ENCODE data around the gene PCGF3.

PCGF3 gene

GRCh38 chr4:815464-816146, 110.0 kb downstream of the PCGF3 start:
- Histone ChIP-seq H3K36me3 (ENCODE audit: insufficient read depth, low read length) (no peaks in the 10 kb centered on the region), H3K4me2 (ENCODE audit: low read depth, low read length, poor library complexity, severe bottlenecking) (no peak overlapping the region), H3K9me2 (replicated peaks; ENCODE audit: low read depth, low read length) (no peaks in the 10 kb centered on the region), H3K27me3 (ENCODE audit: insufficient read depth, low read length, poor library complexity, severe bottlenecking) (no peaks in the 10 kb centered on the region), H3K4me3 (ENCODE audit: low read length, poor library complexity, severe bottlenecking) (no peak overlapping the region), H3K9me3 (ENCODE audit: insufficient read depth, low read depth, low read length) (no peaks in the 10 kb centered on the region; the same call in 1 of the 2 replicates), H3K79me2 (ENCODE audit: insufficient read depth, low read length) (no peaks in the 10 kb centered on the region), H3K4me1 (ENCODE audit: insufficient read depth, low read length, poor library complexity, severe bottlenecking) (no peaks in the 10 kb centered on the region), H4K20me1 (ENCODE audit: insufficient read depth, low read length, poor library complexity, severe bottlenecking) (no peaks in the 10 kb centered on the region), H2AFZ (ENCODE audit: low read length) (no peak overlapping the region), H3K9ac (ENCODE audit: low read depth, low read length, poor library complexity, severe bottlenecking) (no peak overlapping the region), H3F3A (ENCODE audit: low read depth) (no peaks in the 10 kb centered on the region)
- TF ChIP-seq CTCF (conservative IDR thresholded peaks at IDR 0.05; ENCODE audit: low read length) (no peak), EZH2phosphoT487 (IDR thresholded peaks at IDR 0.05; ENCODE audit: borderline replicate concordance) (no peak)

DNA sequence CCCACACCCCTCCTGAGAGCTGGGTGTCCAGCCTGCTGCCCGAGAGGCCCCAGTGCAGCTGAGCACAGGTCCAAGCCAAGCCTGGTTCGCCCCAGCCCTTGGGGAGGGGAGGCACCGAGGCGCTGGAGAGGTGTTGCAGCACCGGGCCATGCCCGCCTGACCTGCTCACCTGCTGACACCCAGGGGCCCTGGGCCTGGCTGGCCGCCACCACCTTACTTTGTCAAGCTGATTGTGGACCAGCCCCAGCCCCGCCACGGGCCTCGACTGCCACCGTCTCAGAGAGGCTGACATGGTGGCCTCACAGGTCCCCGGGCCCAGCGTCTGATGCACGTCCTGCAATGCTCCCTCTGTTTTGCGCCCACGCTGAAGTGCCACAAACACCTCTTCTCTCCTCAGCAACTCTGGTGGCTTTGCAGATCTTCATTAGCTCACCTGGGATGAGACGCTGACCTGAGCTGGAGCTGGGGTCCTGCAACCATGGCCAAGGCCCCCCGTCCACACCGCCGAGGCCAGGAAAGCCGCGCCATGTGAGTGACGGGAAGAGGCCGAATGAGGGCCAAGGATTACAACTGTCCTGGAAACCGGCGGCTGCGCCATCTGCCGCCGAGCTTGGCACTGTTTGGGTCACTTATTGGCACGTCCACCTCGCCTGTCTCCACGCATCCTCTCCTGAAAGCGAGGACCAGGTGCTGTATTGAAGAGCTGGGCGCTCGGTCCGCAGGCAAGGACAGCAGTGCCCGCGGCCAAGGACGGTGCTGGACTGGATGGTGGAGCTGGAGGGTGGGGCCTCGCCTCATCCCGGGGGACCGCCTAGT, 112.7 kb downstream of the PCGF3 start:
- Histone ChIP-seq H3K36me3 (ENCODE audit: insufficient read depth, low read length) (no peaks in the 10 kb centered on the region), H3K9me2 (replicated peaks; ENCODE audit: low read depth, low read length) (no peaks in the 10 kb centered on the region), H3K27me3 (ENCODE audit: insufficient read depth, low read length, poor library complexity, severe bottlenecking) (no peaks in the 10 kb centered on the region), H3K4me1 (ENCODE audit: insufficient read depth, low read length, poor library complexity, severe bottlenecking) (no peaks in the 10 kb centered on the region), H3K79me2 (ENCODE audit: insufficient read depth, low read length) (no peaks in the 10 kb centered on the region), H4K20me1 (ENCODE audit: insufficient read depth, low read length, poor library complexity, severe bottlenecking) (no peaks in the 10 kb centered on the region), H3K9me3 (ENCODE audit: insufficient read depth, low read depth, low read length) (no peaks in the 10 kb centered on the region; the same call in 1 of the 2 replicates), H3K4me3 (ENCODE audit: low read length, poor library complexity, severe bottlenecking) (no peak overlapping the region), H3F3A (ENCODE audit: low read depth) (no peaks in the 10 kb centered on the region), H3K4me2 (ENCODE audit: low read depth, low read length, poor library complexity, severe bottlenecking) (no peak overlapping the region), H3K9ac (ENCODE audit: low read depth, low read length, poor library complexity, severe bottlenecking) (no peak overlapping the region), H2AFZ (ENCODE audit: low read length) (no peak overlapping the region)
- TF ChIP-seq EZH2phosphoT487 (IDR thresholded peaks at IDR 0.05; ENCODE audit: borderline replicate concordance) (no peak), CTCF (conservative IDR thresholded peaks at IDR 0.05; ENCODE audit: low read length) (no peak)

GRCh38 chr4:819401-820229, 114.0 kb downstream of the PCGF3 start:
- H3K4me3 ChIP-seq (ENCODE audit: low read length, poor library complexity, severe bottlenecking), result no peak overlapping the region
- no peaks in the 10 kb centered on the region for H3K27me3 ChIP-seq (ENCODE audit: insufficient read depth, low read length, poor library complexity, severe bottlenecking)

More at GRCh38 chr4:819401-820229, 114.0 kb downstream of the PCGF3 start:
- H3K9ac ChIP-seq (ENCODE audit: low read depth, low read length, poor library complexity, severe bottlenecking), result no peak overlapping the region
- TF ChIP-seq EZH2phosphoT487 (IDR thresholded peaks at IDR 0.05; ENCODE audit: borderline replicate concordance), result no peak
- no peak for TF ChIP-seq CTCF (conservative IDR thresholded peaks at IDR 0.05; ENCODE audit: low read length)
- H4K20me1 ChIP-seq (ENCODE audit: insufficient read depth, low read length, poor library complexity, severe bottlenecking), result no peaks in the 10 kb centered on the region
- no peaks in the 10 kb centered on the region; the same call in 1 of the 2 replicates for H3K9me3 ChIP-seq (ENCODE audit: insufficient read depth, low read depth, low read length)
- H3K36me3 ChIP-seq (ENCODE audit: insufficient read depth, low read length), result no peaks in the 10 kb centered on the region
- H3K4me2 ChIP-seq (ENCODE audit: low read depth, low read length, poor library complexity, severe bottlenecking), result no peak overlapping the region
- H3K9me2 ChIP-seq (replicated peaks; ENCODE audit: low read depth, low read length), result no peaks in the 10 kb centered on the region
- no peak overlapping the region for H2AFZ ChIP-seq (ENCODE audit: low read length)
- no peaks in the 10 kb centered on the region for H3K79me2 ChIP-seq (ENCODE audit: insufficient read depth, low read length)
- no peaks in the 10 kb centered on the region for H3F3A ChIP-seq (ENCODE audit: low read depth)
- no peaks in the 10 kb centered on the region for H3K4me1 ChIP-seq (ENCODE audit: insufficient read depth, low read length, poor library complexity, severe bottlenecking)

Measured in Loucy (cell line).